GM12891 (cell line): ENCODE results near the gene LCP1.

Source experiments
- PAX5 ChIP-seq: IDR thresholded peaks from 2 replicates; pipeline ENCODE4 v1.6.1; 2011; ENCODE audit warnings: low read length, moderate library complexity, mild to moderate bottlenecking; ENCODE audit not compliant: insufficient read depth, severe bottlenecking
- POLR2A ChIP-seq: IDR thresholded peaks from 2 replicates; pipeline ENCODE4 v1.6.1; 2011; ENCODE audit warnings: low read depth, low read length, control low read depth
- POLR2AphosphoS5 ChIP-seq: IDR thresholded peaks from 2 replicates; pipeline ENCODE4 v1.6.1; 2011; ENCODE audit warnings: low read depth, low read length, control low read depth
- TAF1 ChIP-seq: IDR thresholded peaks from 2 replicates; pipeline ENCODE4 v1.6.1; 2011; ENCODE audit warnings: low read depth, low read length, control low read depth

DNA sequence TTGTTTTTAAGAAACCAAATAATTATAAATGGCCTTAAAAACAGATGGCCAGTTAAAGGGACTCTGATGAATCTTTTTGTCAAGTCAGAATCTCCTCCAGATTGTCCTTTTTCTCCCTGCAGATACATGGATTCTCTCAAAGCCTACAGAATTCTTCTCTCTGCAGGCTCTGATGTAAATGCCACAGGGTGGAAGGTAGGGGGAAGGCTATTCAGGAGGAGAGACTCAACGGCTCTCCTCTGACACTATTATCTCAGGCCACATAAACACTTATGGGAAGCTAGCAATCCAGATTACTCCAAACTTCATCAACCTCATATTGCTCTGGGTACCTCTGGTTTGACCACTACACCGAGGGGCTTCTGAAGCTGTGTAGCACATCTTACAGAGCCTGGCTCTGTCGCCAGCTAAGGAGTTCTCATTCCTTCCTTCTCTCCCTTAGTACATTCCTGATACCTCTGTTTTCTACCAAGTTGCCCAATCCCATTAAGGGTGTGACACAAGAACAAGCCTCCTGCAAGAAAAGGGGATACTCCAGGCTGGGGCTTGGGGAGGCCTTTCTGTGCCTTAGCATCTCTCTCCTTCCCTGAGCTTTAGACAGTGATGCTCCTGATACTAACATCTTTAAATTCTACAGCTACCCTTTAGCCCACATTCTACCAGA lies 14.9 kb downstream of the LCP1 start:
- TF ChIP-seq POLR2AphosphoS5 (no peak; the same call in 1 of the 2 replicates), POLR2A (no peak; the same call in 1 of the 2 replicates), PAX5 (no peak), TAF1 (no peak)
